Cardiac fibroblast (primary cell): ENCODE data around the gene PLIN1.
A peak's percentile ranks its signal among the peaks of the same experiment; 100 is the strongest.

Source experiments
- DNase-seq, 2 donors: peaks; one replicate each; pipeline versions ENCODE4 v3.0.0 to v3.0.0-alpha.2; 2010; ENCODE audit warnings: low read depth in 2 of 2
- H3K4me3 ChIP-seq, 2 donors: replicated peaks in 1 of 2; 1 replicate in 1 of 2; 2 replicates in 1 of 2; pipeline ENCODE4 v1.5.1; 2011; ENCODE audit warnings: low read depth in 2 of 2, low read length in 2 of 2, mild to moderate bottlenecking in 2 of 2, moderate library complexity in 1 of 2
- CTCF ChIP-seq: IDR thresholded peaks from one replicate; pipeline ENCODE4 v1.5.1; 2011; ENCODE audit warnings: low read depth, mild to moderate bottlenecking, low read length, inconsistent platforms

The PLIN1 gene

GRCh38 chr15:89648106-89649012, 30.8 kb downstream of the PLIN1 start:
- no peak overlapping the region for H3K4me3 ChIP-seq
- DNase-seq: no peak
- no peak for TF ChIP-seq CTCF

- TF ChIP-seq CTCF: peak; percentile 92
- no peak overlapping the region for H3K4me3 ChIP-seq
- DNase-seq: peak; percentile 67 to 72
These were observed 31.8 kb downstream of the PLIN1 start for GRCh38 chr15:89647191-89647851.

GRCh38 chr15:89646416-89647141, 32.6 kb downstream of the PLIN1 start:
- DNase-seq: no peak
- no peak for TF ChIP-seq CTCF
- H3K4me3 ChIP-seq: no peak overlapping the region

- no peak for DNase-seq
- no peak for TF ChIP-seq CTCF
- no peak overlapping the region for H3K4me3 ChIP-seq
These were observed 33.5 kb downstream of the PLIN1 start for GRCh38 chr15:89645680-89646079.

- no peak overlapping the region for H3K4me3 ChIP-seq
- no peak for DNase-seq
- no peak for TF ChIP-seq CTCF
These were observed 37.1 kb downstream of the PLIN1 start for GRCh38 chr15:89642106-89642505.

GRCh38 chr15:89641053-89641452, 38.1 kb downstream of the PLIN1 start:
- TF ChIP-seq CTCF: no peak
- DNase-seq: no peak
- H3K4me3 ChIP-seq: no peak overlapping the region
